Brain microvascular endothelial cell (primary cell): ENCODE results near the gene C14orf93.

Source experiments
- DNase-seq: peaks from one replicate; pipeline ENCODE4 v3.0.0-alpha.2; 2020
- H3K27ac ChIP-seq: fragments of 250-450 bp; sonication (Bioruptor Pico); 2 replicates; pipeline ENCODE4 v1.5.1; 2020; ENCODE audit warnings: mild to moderate bottlenecking, moderate library complexity
- H3K27me3 ChIP-seq: fragments of 250-450 bp; sonication (Bioruptor Pico); replicated peaks from 2 replicates; pipeline ENCODE4 v1.5.1; 2020; ENCODE audit warnings: mild to moderate bottlenecking
- H3K36me3 ChIP-seq: fragments of 250-450 bp; sonication (Bioruptor Pico); replicated peaks from 2 replicates; pipeline ENCODE4 v1.5.1; 2020; ENCODE audit warnings: mild to moderate bottlenecking
- H3K4me3 ChIP-seq: 2 replicates; pipeline ENCODE4 v1.5.1; 2011; ENCODE audit warnings: low read depth, mild to moderate bottlenecking, control low read depth, low read length, moderate library complexity
- CTCF ChIP-seq: IDR thresholded peaks from 2 replicates; pipeline ENCODE4 v1.5.1; 2011; ENCODE audit warnings: low read depth, mild to moderate bottlenecking, moderate library complexity, low read length, control low read depth, inconsistent platforms; ENCODE audit errors: missing control alignments
- in situ Hi-C: cut with HindIII; loops from 2 replicates; pipeline ENCODE4 v1.10.0; 2017; ENCODE audit warnings: low sequenced_read_pairs, low pct_ligation_motif_present

The C14orf93 gene

GRCh38 chr14:23047034-23047634, 37.2 kb upstream of the C14orf93 start:
- TF ChIP-seq CTCF, result no peak
- in situ Hi-C loops, result loop anchor here (10.0 kb wide), 1 partner anchor 62 kb away; the partner anchor contains the start of gene AJUBA
- Histone ChIP-seq H3K4me3 (no peak overlapping the region), H3K36me3 (no peaks in the 10 kb centered on the region), H3K27ac (no peak overlapping the region), H3K27me3 (no peaks in the 10 kb centered on the region)
- DNase-seq, result no peak

- TF ChIP-seq CTCF, result no peak
- Histone ChIP-seq H3K27ac (no peak overlapping the region), H3K36me3 (no peaks in the 10 kb centered on the region), H3K4me3 (no peak overlapping the region), H3K27me3 (no peaks in the 10 kb centered on the region)
- in situ Hi-C loops, result loop anchor here (10.0 kb wide), 1 partner anchor 61 kb away; the partner anchor contains the start of gene AJUBA
- no peak for DNase-seq
Observed at GRCh38 chr14:23045419-23046357, 35.7 kb upstream of the C14orf93 start.

GRCh38 chr14:23044840-23045239, 34.9 kb upstream of the C14orf93 start:
- Histone ChIP-seq H3K27me3 (no peaks in the 10 kb centered on the region), H3K36me3 (no peaks in the 10 kb centered on the region), H3K27ac (no peak overlapping the region), H3K4me3 (no peak overlapping the region)
- no peak for DNase-seq
- TF ChIP-seq CTCF, result no peak
- in situ Hi-C loops, result loop anchor here (10.0 kb wide), 1 partner anchor 60 kb away; the partner anchor contains the start of gene AJUBA

GRCh38 chr14:23043754-23044153, 33.8 kb upstream of the C14orf93 start:
- TF ChIP-seq CTCF, result no peak
- no peaks in the 10 kb centered on the region for H3K36me3 ChIP-seq

GRCh38 chr14:23043145-23043544, 33.2 kb upstream of the C14orf93 start:
- Histone ChIP-seq H3K27me3 (no peaks in the 10 kb centered on the region), H3K36me3 (no peaks in the 10 kb centered on the region), H3K4me3 (no peak overlapping the region), H3K27ac (no peak overlapping the region)
- no peak for DNase-seq
- TF ChIP-seq CTCF, result no peak
- in situ Hi-C loops, result loop anchor here (10.0 kb wide), 1 partner anchor 58 kb away; the partner anchor contains the start of gene AJUBA

More at GRCh38 chr14:23043754-23044153, 33.8 kb upstream of the C14orf93 start:
- Histone ChIP-seq H3K27ac (no peak overlapping the region), H3K27me3 (no peaks in the 10 kb centered on the region), H3K4me3 (no peak overlapping the region)
- in situ Hi-C loops, result loop anchor here (10.0 kb wide), 1 partner anchor 59 kb away; the partner anchor contains the start of gene AJUBA
- no peak for DNase-seq
